Breast epithelium (tissue), 3 donors: ENCODE measurements around the gene POLD1.

Experiments
- POLR2A ChIP-seq: fragments of 450-650 bp; IDR thresholded peaks from one replicate; pipeline ENCODE4 v1.6.1; 2016; ENCODE audit warnings: antibody characterized with exemption, mild to moderate bottlenecking, moderate library complexity
- TF ChIP-seq, protein P1 (sequence below), 3 donors: fragments of 450-650 bp; IDR thresholded peaks; one replicate each; pipeline ENCODE4 v1.5.1; 2016 to 2017; ENCODE audit warnings: antibody characterized with exemption in 3 of 3, mild to moderate bottlenecking in 3 of 3, moderate library complexity in 3 of 3

GRCh38 chr19:50378169-50378862, 5.8 kb upstream of the POLD1 start:
- no peak for TF ChIP-seq POLR2A
- TF ChIP-seq, protein P1, sequence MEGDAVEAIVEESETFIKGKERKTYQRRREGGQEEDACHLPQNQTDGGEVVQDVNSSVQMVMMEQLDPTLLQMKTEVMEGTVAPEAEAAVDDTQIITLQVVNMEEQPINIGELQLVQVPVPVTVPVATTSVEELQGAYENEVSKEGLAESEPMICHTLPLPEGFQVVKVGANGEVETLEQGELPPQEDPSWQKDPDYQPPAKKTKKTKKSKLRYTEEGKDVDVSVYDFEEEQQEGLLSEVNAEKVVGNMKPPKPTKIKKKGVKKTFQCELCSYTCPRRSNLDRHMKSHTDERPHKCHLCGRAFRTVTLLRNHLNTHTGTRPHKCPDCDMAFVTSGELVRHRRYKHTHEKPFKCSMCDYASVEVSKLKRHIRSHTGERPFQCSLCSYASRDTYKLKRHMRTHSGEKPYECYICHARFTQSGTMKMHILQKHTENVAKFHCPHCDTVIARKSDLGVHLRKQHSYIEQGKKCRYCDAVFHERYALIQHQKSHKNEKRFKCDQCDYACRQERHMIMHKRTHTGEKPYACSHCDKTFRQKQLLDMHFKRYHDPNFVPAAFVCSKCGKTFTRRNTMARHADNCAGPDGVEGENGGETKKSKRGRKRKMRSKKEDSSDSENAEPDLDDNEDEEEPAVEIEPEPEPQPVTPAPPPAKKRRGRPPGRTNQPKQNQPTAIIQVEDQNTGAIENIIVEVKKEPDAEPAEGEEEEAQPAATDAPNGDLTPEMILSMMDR (IDR thresholded peaks at IDR 0.05): no peak
